Vagina (tissue), 2 donors: Measurements from ENCODE around the gene CUX1.
"Not testable (repeated sequence)": the region's sequence is repeated elsewhere in the genome, so short reads cannot be mapped to it uniquely, and the experiment has no call there.

Source experiments
- POLR2A ChIP-seq, 2 donors: fragments of 450-650 bp; IDR thresholded peaks; one replicate each; pipeline ENCODE4 v1.6.1; 2017; ENCODE audit warnings: antibody characterized with exemption in 2 of 2, mild to moderate bottlenecking in 2 of 2, moderate library complexity in 2 of 2
- POLR2AphosphoS5 ChIP-seq, 2 donors: sonication (generic); formaldehyde crosslinking; IDR thresholded peaks; one replicate each; pipeline ENCODE4 v1.9.0; 2017; ENCODE audit warnings: antibody characterized with exemption in 2 of 2, mild to moderate bottlenecking in 2 of 2, low read depth in 1 of 2; ENCODE audit not compliant: insufficient read depth in 1 of 2
- TF ChIP-seq, protein P1 (sequence below), 3 experiments: fragments of 450-650 bp in 2 of 3; fragments of 200-600 bp in 1 of 3; sonication (generic) in 1 of 3; IDR thresholded peaks; one replicate each; pipeline ENCODE4 v1.5.1; 2017 to 2019; ENCODE audit warnings: antibody characterized with exemption in 3 of 3, mild to moderate bottlenecking in 2 of 3, moderate library complexity in 2 of 3

DNA sequence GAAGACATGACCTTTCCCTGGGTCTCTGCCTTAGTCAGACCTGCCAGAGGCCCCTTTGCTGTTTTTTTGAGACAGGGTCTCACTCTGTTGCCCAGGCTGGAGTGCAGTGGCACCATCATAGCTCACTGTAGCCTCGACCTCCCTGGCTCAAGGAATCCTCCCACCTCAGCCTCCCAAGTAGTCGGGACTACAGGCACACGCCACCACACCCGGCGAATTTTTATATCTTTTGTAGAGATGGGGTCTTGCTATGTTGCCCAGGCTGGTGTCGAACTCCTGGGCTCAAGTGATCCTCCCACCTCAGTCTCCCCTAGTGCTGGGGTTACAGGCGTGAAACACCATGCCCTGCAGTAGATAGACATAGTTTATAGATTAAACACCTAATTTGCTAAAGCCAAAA is 366.4 kb downstream of the CUX1 start:
- TF ChIP-seq, protein P1, sequence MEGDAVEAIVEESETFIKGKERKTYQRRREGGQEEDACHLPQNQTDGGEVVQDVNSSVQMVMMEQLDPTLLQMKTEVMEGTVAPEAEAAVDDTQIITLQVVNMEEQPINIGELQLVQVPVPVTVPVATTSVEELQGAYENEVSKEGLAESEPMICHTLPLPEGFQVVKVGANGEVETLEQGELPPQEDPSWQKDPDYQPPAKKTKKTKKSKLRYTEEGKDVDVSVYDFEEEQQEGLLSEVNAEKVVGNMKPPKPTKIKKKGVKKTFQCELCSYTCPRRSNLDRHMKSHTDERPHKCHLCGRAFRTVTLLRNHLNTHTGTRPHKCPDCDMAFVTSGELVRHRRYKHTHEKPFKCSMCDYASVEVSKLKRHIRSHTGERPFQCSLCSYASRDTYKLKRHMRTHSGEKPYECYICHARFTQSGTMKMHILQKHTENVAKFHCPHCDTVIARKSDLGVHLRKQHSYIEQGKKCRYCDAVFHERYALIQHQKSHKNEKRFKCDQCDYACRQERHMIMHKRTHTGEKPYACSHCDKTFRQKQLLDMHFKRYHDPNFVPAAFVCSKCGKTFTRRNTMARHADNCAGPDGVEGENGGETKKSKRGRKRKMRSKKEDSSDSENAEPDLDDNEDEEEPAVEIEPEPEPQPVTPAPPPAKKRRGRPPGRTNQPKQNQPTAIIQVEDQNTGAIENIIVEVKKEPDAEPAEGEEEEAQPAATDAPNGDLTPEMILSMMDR (IDR thresholded peaks at IDR 0.05) = not testable (repeated sequence)
- not testable (repeated sequence) for TF ChIP-seq POLR2AphosphoS5 (IDR thresholded peaks at IDR 0.05; ENCODE audit: insufficient read depth in 1 of 2, low read depth in 1 of 2); POLR2A (IDR thresholded peaks at IDR 0.05)
